Measurements from ENCODE around the gene QSOX2. TPM values are rescaled to one million over a fixed set of nuclear protein-coding genes. Genes with fewer than 3 reads are reported as not detected.
A peak's percentile ranks its signal among the peaks of the same experiment; 100 is the strongest.

QSOX2 gene
- total RNA-seq, 1 donor from 2014 or later = 21.2 TPM

DNA sequence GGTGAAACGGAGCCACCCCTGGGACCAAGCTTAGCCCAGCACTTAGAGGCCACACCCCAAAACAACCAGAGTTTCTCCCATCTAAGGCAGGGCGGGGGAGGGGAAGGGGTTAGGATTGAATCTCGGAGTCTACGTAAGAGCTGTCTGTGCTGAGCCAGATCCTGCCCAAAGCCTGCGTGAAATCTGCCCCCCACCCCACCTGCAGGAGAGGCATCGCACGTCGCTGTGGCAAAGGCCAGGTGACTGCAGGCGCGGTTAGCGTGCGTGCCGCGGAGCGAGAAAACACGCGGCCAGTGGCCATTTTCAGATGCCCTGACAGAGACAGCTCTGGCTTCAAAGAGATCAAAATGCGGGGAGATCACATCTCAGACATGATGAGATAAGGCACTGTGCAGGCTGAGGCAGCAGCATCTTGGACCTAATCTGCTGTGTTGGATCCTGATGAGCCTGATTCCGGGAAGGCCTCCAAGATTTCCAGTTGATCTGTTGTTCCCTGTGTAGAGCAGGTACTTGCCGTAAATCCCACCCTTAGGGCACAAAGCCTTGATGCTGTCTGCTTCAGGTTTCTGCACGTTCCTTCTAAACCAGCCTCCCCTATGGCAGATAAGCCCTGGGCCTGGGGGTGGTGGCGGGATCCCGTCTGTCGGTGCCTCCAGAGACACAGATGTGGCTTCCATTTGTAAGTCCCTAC lies 2.5 kb upstream of the QSOX2 start:
- peak overlapping the region; percentile 33 for H3K4me3 Mint-ChIP-seq (ENCODE audit: unreplicated experiment)
- TF ChIP-seq, protein P1, sequence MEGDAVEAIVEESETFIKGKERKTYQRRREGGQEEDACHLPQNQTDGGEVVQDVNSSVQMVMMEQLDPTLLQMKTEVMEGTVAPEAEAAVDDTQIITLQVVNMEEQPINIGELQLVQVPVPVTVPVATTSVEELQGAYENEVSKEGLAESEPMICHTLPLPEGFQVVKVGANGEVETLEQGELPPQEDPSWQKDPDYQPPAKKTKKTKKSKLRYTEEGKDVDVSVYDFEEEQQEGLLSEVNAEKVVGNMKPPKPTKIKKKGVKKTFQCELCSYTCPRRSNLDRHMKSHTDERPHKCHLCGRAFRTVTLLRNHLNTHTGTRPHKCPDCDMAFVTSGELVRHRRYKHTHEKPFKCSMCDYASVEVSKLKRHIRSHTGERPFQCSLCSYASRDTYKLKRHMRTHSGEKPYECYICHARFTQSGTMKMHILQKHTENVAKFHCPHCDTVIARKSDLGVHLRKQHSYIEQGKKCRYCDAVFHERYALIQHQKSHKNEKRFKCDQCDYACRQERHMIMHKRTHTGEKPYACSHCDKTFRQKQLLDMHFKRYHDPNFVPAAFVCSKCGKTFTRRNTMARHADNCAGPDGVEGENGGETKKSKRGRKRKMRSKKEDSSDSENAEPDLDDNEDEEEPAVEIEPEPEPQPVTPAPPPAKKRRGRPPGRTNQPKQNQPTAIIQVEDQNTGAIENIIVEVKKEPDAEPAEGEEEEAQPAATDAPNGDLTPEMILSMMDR (IDR thresholded peaks at IDR 0.05; ENCODE audit: partially characterized antibody, unreplicated experiment) = no peak

DNA sequence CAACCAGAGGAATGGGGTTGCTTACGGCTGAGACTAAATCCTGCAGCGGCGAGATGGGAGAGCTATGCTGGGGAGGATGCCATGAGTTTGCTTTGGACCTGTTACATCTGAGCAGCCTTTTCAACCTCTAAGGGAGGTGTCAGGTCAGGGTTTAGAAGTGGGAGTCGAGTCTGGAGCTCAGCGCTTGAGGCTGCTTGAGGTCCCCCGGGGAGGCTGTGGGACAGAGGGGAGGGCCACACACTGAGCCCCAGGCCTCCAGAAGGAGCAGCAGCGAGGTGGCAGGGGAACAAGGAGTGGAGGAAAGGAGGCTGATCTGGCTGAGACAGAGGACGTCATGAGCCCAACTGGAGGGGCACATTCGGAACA lies 1.9 kb upstream of the QSOX2 start:
- peaks cover 14% of the 10 kb centered on the region for H3K27me3 Mint-ChIP-seq (ENCODE audit: unreplicated experiment)
- no peak overlapping the region for H3K27ac Mint-ChIP-seq (ENCODE audit: unreplicated experiment)
- H3K36me3 Mint-ChIP-seq (ENCODE audit: unreplicated experiment) = no peaks in the 10 kb centered on the region
- peaks cover 7% of the 10 kb centered on the region for H3K9me3 Mint-ChIP-seq (ENCODE audit: unreplicated experiment)
- DNase-seq = no peak
- H3K4me1 Mint-ChIP-seq (ENCODE audit: low read depth, unreplicated experiment) = peaks cover 43% of the 10 kb centered on the region
- H3K4me3 Mint-ChIP-seq (ENCODE audit: unreplicated experiment) = peak overlapping the region; percentile 33
- TF ChIP-seq, protein P1 (IDR thresholded peaks at IDR 0.05; ENCODE audit: partially characterized antibody, unreplicated experiment) = no peak

More for the DNA sequence above, 2.5 kb upstream of the QSOX2 start:
- peaks cover 7% of the 10 kb centered on the region for H3K9me3 Mint-ChIP-seq (ENCODE audit: unreplicated experiment)
- no peaks in the 10 kb centered on the region for H3K36me3 Mint-ChIP-seq (ENCODE audit: unreplicated experiment)
- H3K4me1 Mint-ChIP-seq (ENCODE audit: low read depth, unreplicated experiment) = peaks cover 37% of the 10 kb centered on the region
- no peak for DNase-seq
- peak overlapping the region; percentile 9 for H3K27ac Mint-ChIP-seq (ENCODE audit: unreplicated experiment)
- H3K27me3 Mint-ChIP-seq (ENCODE audit: unreplicated experiment) = peaks cover 14% of the 10 kb centered on the region

DNA sequence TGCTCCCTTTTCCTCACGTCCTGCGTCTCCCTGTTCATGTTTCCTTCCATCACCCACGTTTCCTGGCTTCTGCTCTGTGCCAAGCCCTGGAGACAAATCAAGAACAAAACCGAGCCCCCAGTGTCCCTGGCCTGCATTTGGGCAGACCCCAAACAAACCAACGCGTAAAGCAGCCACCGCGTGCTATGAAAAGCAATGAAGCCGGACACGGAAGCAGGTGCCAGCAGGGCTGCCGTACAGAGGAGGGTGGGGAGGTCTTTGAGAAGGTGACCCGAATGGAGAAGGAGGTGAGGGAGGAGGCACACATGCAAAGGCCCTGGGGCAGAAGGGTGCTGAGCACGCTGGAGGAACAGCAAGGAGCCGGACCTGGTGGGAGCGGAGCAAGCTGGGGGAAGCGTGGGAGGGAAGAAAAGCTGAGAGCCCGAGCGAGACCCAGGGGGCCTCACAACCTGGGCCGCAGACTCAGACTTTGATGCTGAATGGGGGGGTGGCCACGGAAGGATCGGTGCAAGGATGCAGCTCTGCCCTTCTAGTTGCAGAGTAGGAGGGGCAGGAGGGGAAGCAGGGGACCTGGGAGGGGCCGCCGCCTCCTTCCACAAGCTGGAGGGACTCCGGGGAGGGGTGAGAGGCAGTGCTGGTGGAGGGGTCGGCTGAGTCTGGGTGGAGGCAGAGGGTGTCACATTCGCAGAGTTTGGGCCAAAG lies 1.4 kb upstream of the QSOX2 start:
- TF ChIP-seq, protein P1 (IDR thresholded peaks at IDR 0.05; ENCODE audit: partially characterized antibody, unreplicated experiment) = no peak
- DNase-seq = no peak
- Mint-ChIP-seq H3K4me3 (ENCODE audit: unreplicated experiment) (peak overlapping the region; percentile 33), H3K27ac (ENCODE audit: unreplicated experiment) (peak overlapping the region; percentile 46), H3K27me3 (ENCODE audit: unreplicated experiment) (peaks cover 14% of the 10 kb centered on the region), H3K36me3 (ENCODE audit: unreplicated experiment) (no peaks in the 10 kb centered on the region), H3K4me1 (ENCODE audit: low read depth, unreplicated experiment) (peaks cover 44% of the 10 kb centered on the region), H3K9me3 (ENCODE audit: unreplicated experiment) (peaks cover 7% of the 10 kb centered on the region)

DNA sequence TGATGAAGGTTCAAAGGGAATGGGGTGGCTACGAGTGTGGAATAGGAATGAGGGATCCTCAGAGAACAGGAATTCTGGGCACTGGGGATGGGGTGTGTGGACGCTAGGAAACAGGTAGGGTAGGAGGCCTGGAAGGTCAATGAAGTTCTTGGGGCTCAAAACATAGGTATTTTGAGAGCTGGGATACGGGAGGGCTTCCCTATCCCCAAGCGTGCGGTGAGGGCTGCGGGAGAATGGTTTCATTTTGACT lies 718 bp downstream of the QSOX2 start:
- TF ChIP-seq, protein P1 (IDR thresholded peaks at IDR 0.05; ENCODE audit: partially characterized antibody, unreplicated experiment) = no peak
- no peak for DNase-seq
- peaks cover 11% of the 10 kb centered on the region for H3K27me3 Mint-ChIP-seq (ENCODE audit: unreplicated experiment)
- H3K9me3 Mint-ChIP-seq (ENCODE audit: unreplicated experiment) = peaks cover 7% of the 10 kb centered on the region
- peaks cover 44% of the 10 kb centered on the region for H3K4me1 Mint-ChIP-seq (ENCODE audit: low read depth, unreplicated experiment)
- H3K36me3 Mint-ChIP-seq (ENCODE audit: unreplicated experiment) = no peaks in the 10 kb centered on the region
- H3K4me3 Mint-ChIP-seq (ENCODE audit: unreplicated experiment) = peak overlapping the region; percentile 95
- H3K27ac Mint-ChIP-seq (ENCODE audit: unreplicated experiment) = peak overlapping the region; percentile 85
